ENCODE results near the gene DLG2.

DNA sequence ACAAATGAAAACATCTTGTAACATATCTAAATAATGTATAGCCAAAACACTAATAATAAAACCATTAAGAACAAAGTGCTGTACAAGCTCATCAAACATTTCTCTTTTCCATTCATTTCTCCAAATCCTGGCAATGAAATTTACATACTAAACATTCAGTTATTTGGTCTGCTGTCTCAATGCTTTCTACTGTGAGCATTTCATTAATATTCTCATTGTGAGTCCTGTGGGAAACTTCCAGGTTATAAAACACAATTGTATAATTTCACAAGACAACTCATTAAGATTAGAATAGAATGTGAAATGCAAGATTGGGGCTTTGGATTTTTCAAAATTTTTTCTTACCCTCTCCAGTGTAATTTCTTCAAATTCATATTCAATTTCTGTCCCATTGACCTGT is 1464.0 kb downstream of the DLG2 start:
- TF ChIP-seq POLR2A (IDR thresholded peaks at IDR 0.05) (no peak), POLR2AphosphoS5 (IDR thresholded peaks at IDR 0.05) (no peak)
- TF ChIP-seq, protein P1, sequence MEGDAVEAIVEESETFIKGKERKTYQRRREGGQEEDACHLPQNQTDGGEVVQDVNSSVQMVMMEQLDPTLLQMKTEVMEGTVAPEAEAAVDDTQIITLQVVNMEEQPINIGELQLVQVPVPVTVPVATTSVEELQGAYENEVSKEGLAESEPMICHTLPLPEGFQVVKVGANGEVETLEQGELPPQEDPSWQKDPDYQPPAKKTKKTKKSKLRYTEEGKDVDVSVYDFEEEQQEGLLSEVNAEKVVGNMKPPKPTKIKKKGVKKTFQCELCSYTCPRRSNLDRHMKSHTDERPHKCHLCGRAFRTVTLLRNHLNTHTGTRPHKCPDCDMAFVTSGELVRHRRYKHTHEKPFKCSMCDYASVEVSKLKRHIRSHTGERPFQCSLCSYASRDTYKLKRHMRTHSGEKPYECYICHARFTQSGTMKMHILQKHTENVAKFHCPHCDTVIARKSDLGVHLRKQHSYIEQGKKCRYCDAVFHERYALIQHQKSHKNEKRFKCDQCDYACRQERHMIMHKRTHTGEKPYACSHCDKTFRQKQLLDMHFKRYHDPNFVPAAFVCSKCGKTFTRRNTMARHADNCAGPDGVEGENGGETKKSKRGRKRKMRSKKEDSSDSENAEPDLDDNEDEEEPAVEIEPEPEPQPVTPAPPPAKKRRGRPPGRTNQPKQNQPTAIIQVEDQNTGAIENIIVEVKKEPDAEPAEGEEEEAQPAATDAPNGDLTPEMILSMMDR (IDR thresholded peaks at IDR 0.05) = no peak
